ENCODE measurements around the gene COQ9. TPM values are rescaled to one million over a fixed set of nuclear protein-coding genes. Genes with fewer than 3 reads are reported as not detected.

The COQ9 gene
- total RNA-seq, 2 experiments from 2014 or later: 7.0 to 7.6 TPM

DNA sequence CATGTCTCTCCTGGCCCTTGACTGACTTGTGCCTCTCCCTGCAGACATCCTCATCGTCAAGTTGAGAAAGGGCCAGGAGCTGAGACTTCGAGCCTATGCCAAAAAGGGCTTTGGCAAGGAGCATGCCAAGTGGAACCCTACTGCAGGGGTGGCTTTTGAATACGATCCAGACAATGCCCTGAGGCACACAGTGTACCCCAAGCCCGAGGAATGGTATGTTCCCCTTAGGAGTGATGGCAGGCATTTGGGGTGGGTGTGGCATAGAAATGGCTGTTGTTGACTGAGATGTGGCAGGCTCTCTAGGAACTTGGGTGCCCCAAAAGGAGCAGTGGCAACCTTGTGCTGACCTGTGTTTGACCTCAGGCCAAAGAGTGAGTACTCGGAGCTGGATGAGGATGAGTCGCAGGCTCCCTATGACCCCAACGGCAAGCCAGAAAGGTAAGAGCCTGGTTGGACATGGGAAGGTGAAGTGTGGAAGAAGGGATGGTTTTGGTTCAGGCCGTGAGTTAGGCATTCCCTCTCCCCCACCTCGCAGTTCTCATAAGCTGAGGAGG, 22.7 kb downstream of the COQ9 start:
- CTCF ChIA-PET: no interaction called here
- Histone ChIP-seq H3K4me3 (ENCODE audit: low read length) (no peak overlapping the region), H3K36me3 (ENCODE audit: insufficient read depth, low read length) (peaks cover 72% of the 10 kb centered on the region), H3K27me3 (ENCODE audit: control insufficient read depth in 1 of 2, insufficient read depth in 2 of 2, low read length in 2 of 2) (no peaks in the 10 kb centered on the region), H3K4me1 (ENCODE audit: insufficient read depth, low read length) (peaks cover 8% of the 10 kb centered on the region), H3K27ac (ENCODE audit: low read depth in 1 of 2, low read length in 2 of 2) (no peak overlapping the region), H3K9me3 (ENCODE audit: control insufficient read depth in 1 of 2, insufficient read depth in 1 of 2, low read length in 2 of 2) (no peaks in the 10 kb centered on the region)
- intact Hi-C loops (cut with DNase I, micrococcal nuclease): loop anchor here in 1 of 2 experiments (10.0 kb wide), 1 partner anchor 535 kb away; the partner anchor contains the start of gene HERPUD1
- no peak for TF ChIP-seq CTCF (IDR thresholded peaks at IDR 0.05)
- Mint-ChIP-seq H3K27ac (no peak overlapping the region), H3K9me3 (no peaks in the 10 kb centered on the region), H3K27me3 (no peaks in the 10 kb centered on the region), H3K36me3 (ENCODE audit: low read depth) (peaks cover 74% of the 10 kb centered on the region), H3K4me1 (ENCODE audit: low read depth) (peaks cover 13% of the 10 kb centered on the region), H3K4me3 (no peak overlapping the region)
- DNase-seq (no peak), ATAC-seq (ENCODE audit: poor library complexity) (no peak)
- POLR2A ChIA-PET: no interaction called here

- intact Hi-C loops (cut with DNase I, micrococcal nuclease): no loop called here
- H3K4me3 Mint-ChIP-seq: no peak overlapping the region
- CTCF ChIA-PET: interaction anchor here (1.2 kb wide), 1 partner anchor 8 kb away, joined by 5 read pairs; the partner anchor contains the start of gene POLR2C
Observed at GRCh38 chr16:57470711-57471110, 23.4 kb downstream of the COQ9 start.

GRCh38 chr16:57471209-57471608, 23.9 kb downstream of the COQ9 start:
- CTCF ChIA-PET: interaction anchor here (1.2 kb wide), 1 partner anchor 9 kb away, joined by 5 read pairs; the partner anchor contains the start of gene POLR2C
- H3K27ac Mint-ChIP-seq: no peak overlapping the region
- Histone ChIP-seq H3K9me3 (ENCODE audit: control insufficient read depth in 1 of 2, insufficient read depth in 1 of 2, low read length in 2 of 2) (no peaks in the 10 kb centered on the region), H3K4me1 (ENCODE audit: insufficient read depth, low read length) (peaks cover 9% of the 10 kb centered on the region), H3K4me3 (ENCODE audit: low read length) (no peak overlapping the region), H3K36me3 (ENCODE audit: insufficient read depth, low read length) (peaks cover 60% of the 10 kb centered on the region), H3K27me3 (ENCODE audit: control insufficient read depth in 1 of 2, insufficient read depth in 2 of 2, low read length in 2 of 2) (no peaks in the 10 kb centered on the region), H3K27ac (ENCODE audit: low read depth in 1 of 2, low read length in 2 of 2) (no peak overlapping the region)
- DNase-seq (no peak), ATAC-seq (ENCODE audit: poor library complexity) (no peak)
- peaks cover 7% of the 10 kb centered on the region for H3K4me1 Mint-ChIP-seq (ENCODE audit: low read depth)
- H3K36me3 Mint-ChIP-seq (ENCODE audit: low read depth): peaks cover 67% of the 10 kb centered on the region
- intact Hi-C loops (cut with DNase I, micrococcal nuclease): no loop called here
- no peak for TF ChIP-seq CTCF (IDR thresholded peaks at IDR 0.05)
- POLR2A ChIA-PET: interaction anchor here (3.6 kb wide), 1 partner anchor 9 kb away, joined by 13 read pairs; the partner anchor contains the start of gene POLR2C
- H3K27me3 Mint-ChIP-seq: no peaks in the 10 kb centered on the region
- no peaks in the 10 kb centered on the region for H3K9me3 Mint-ChIP-seq
- H3K4me3 Mint-ChIP-seq: no peak overlapping the region

More at GRCh38 chr16:57470711-57471110, 23.4 kb downstream of the COQ9 start:
- peaks cover 8% of the 10 kb centered on the region for H3K4me1 ChIP-seq (ENCODE audit: insufficient read depth, low read length)
- Mint-ChIP-seq H3K27ac (no peak overlapping the region), H3K36me3 (ENCODE audit: low read depth) (peaks cover 67% of the 10 kb centered on the region), H3K9me3 (no peaks in the 10 kb centered on the region), H3K4me1 (ENCODE audit: low read depth) (peaks cover 7% of the 10 kb centered on the region), H3K27me3 (no peaks in the 10 kb centered on the region)
- POLR2A ChIA-PET: no interaction called here
- no peak for TF ChIP-seq CTCF (IDR thresholded peaks at IDR 0.05)
- H3K27me3 ChIP-seq (ENCODE audit: control insufficient read depth in 1 of 2, insufficient read depth in 2 of 2, low read length in 2 of 2): no peaks in the 10 kb centered on the region
- no peak overlapping the region for H3K4me3 ChIP-seq (ENCODE audit: low read length)
- H3K36me3 ChIP-seq (ENCODE audit: insufficient read depth, low read length): peaks cover 65% of the 10 kb centered on the region
- ATAC-seq (ENCODE audit: poor library complexity) (no peak), DNase-seq (no peak)
- no peak overlapping the region for H3K27ac ChIP-seq (ENCODE audit: low read depth in 1 of 2, low read length in 2 of 2)
- no peaks in the 10 kb centered on the region for H3K9me3 ChIP-seq (ENCODE audit: control insufficient read depth in 1 of 2, insufficient read depth in 1 of 2, low read length in 2 of 2)
